Left ventricle myocardium inferior (tissue), 1 donor: ENCODE data around the gene SIDT2. TPM values are rescaled to one million over a fixed set of nuclear protein-coding genes. Genes with fewer than 3 reads are reported as not detected.

ENCODE experiments used
- DNase-seq: peaks from one replicate; pipeline ENCODE4 v3.0.0-alpha.2; 2020
- H3K27ac ChIP-seq: fragments of 200-600 bp; replicated peaks from 2 replicates; pipeline ENCODE4 v1.8.0; 2021
- H3K27me3 ChIP-seq: fragments of 200-600 bp; 2 replicates; pipeline ENCODE4 v1.8.0; 2021; ENCODE audit warnings: low read depth
- H3K36me3 ChIP-seq: fragments of 200-600 bp; 2 replicates; pipeline ENCODE4 v1.8.0; 2021
- H3K4me1 ChIP-seq: fragments of 200-600 bp; 2 replicates; pipeline ENCODE4 v1.8.0; 2021
- H3K4me3 ChIP-seq: fragments of 200-600 bp; 2 replicates; pipeline ENCODE4 v1.8.0; 2021; ENCODE audit warnings: mild to moderate bottlenecking, moderate library complexity
- H3K9me3 ChIP-seq: fragments of 200-600 bp; replicated peaks from 2 replicates; pipeline ENCODE4 v1.8.0; 2021
- CTCF ChIP-seq: fragments of 200-600 bp; IDR thresholded peaks from 2 replicates; pipeline ENCODE4 v1.8.0; 2021; ENCODE audit warnings: antibody characterized with exemption, mild to moderate bottlenecking, borderline replicate concordance
- intact Hi-C: fragments of 100-400 bp; cut with micrococcal nuclease; formaldehyde crosslinking; loops from one replicate; pipeline ENCODE4 v1.11.0; 2022
- total RNA-seq: library from RNA; stranded (reverse); fragmentation: NEBNext Ultra II Directional; extraction: Animal tissue kit (Norgen Biotek cat#: 25700); gene quantifications from one replicate; pipeline ENCODE4 v1.2.1, GENCODE V29; 2021
- donor health status: DM: no; HTN: yes; CAD: no; lungs with severe emphysema.

SIDT2 gene
- total RNA-seq, 1 donor from 2014 or later = 23.5 TPM

- TF ChIP-seq CTCF = no peak
- Histone ChIP-seq H3K4me1 (peaks cover 82% of the 10 kb centered on the region), H3K36me3 (peaks cover 38% of the 10 kb centered on the region), H3K9me3 (no peaks in the 10 kb centered on the region), H3K27ac (no peak overlapping the region), H3K27me3 (no peaks in the 10 kb centered on the region), H3K4me3 (no peak overlapping the region)
- no peak for DNase-seq
- intact Hi-C loops = no loop called here
Observed at GRCh38 chr11:117152066-117152465, 26.5 kb upstream of the SIDT2 start.

DNA sequence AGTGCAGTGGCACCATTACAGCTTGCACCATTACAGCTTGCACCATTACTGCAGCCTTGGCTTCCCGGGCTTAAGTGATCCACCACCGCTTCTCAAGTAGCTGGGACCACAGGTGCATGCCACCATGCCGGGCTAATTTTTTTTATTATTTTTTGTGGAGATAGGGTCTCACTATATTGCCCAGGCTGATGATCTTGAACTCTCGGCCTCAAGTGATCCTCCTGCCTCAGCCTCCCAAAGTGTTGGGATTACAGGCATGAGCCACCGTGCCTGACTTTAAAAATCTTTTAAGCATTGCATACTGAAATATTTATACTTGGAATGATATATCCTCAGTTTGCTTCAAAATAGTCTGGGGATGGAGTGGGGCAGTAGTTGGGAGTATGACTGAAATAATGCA is 24.1 kb upstream of the SIDT2 start:
- Histone ChIP-seq H3K4me3 (no peak overlapping the region), H3K27ac (no peak overlapping the region), H3K9me3 (no peaks in the 10 kb centered on the region), H3K4me1 (peaks cover 82% of the 10 kb centered on the region), H3K36me3 (peaks cover 44% of the 10 kb centered on the region), H3K27me3 (no peaks in the 10 kb centered on the region)
- intact Hi-C loops = no loop called here
- no peak for DNase-seq
- TF ChIP-seq CTCF = no peak

- no peak for DNase-seq
- TF ChIP-seq CTCF = no peak
- H3K27me3 ChIP-seq = no peaks in the 10 kb centered on the region
- H3K4me3 ChIP-seq = no peak overlapping the region
- H3K9me3 ChIP-seq = no peaks in the 10 kb centered on the region
- intact Hi-C loops = no loop called here
- H3K27ac ChIP-seq = no peak overlapping the region
- H3K36me3 ChIP-seq = peaks cover 71% of the 10 kb centered on the region
- H3K4me1 ChIP-seq = peaks cover 72% of the 10 kb centered on the region
Observed at GRCh38 chr11:117157507-117157906, 21.0 kb upstream of the SIDT2 start.

GRCh38 chr11:117159892-117160291 is 18.7 kb upstream of the SIDT2 start:
- H3K4me1 ChIP-seq = peaks cover 57% of the 10 kb centered on the region
- H3K36me3 ChIP-seq = peaks cover 75% of the 10 kb centered on the region
- intact Hi-C loops = no loop called here
- H3K4me3 ChIP-seq = no peak overlapping the region
- no peaks in the 10 kb centered on the region for H3K9me3 ChIP-seq
- H3K27me3 ChIP-seq = no peaks in the 10 kb centered on the region
- no peak for DNase-seq
- TF ChIP-seq CTCF = no peak
- H3K27ac ChIP-seq = no peak overlapping the region

DNA sequence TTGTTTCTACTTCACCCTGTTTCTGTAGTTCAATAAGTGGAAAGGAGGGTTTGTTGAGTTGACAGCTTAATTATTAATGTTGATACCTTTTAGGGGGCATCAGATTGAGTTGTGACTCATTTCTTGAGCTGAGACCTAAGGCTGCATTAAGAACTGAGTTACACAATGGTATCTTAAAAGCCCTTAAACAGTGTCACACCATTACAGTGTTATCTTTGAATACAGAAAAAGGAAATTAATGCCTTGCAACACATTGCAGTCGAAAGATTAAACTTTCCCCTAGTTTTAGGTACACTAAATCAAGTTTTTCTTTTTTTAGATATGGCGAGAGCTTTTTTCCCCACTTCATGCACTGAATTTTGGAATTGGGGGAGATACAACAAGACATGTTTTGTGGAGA is 17.7 kb upstream of the SIDT2 start:
- H3K9me3 ChIP-seq = no peaks in the 10 kb centered on the region
- no peak overlapping the region for H3K4me3 ChIP-seq
- TF ChIP-seq CTCF = no peak
- H3K27ac ChIP-seq = no peak overlapping the region
- intact Hi-C loops = no loop called here
- H3K4me1 ChIP-seq = peaks cover 50% of the 10 kb centered on the region
- H3K27me3 ChIP-seq = no peaks in the 10 kb centered on the region
- H3K36me3 ChIP-seq = peaks cover 79% of the 10 kb centered on the region
- DNase-seq = no peak

DNA sequence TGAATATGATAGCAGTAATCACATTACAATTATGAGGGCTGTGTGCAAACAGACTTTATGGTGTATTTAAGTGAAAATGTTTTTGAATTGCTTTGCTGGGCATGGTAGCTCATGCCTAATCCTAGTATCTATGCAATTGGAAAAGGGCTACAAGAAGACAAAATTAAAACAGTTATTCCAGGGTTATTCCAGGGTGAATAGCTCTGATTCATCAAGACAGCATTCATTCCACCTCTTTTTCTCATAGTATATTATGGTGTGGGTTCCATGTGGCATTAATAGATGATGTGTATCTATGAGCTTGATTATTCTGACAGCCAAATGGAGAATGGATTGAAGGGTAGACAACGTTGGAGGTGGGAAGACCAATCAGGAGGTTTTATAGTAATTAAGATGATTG is 12.1 kb upstream of the SIDT2 start:
- peaks cover 88% of the 10 kb centered on the region for H3K36me3 ChIP-seq
- no peak for TF ChIP-seq CTCF
- intact Hi-C loops = no loop called here

More for the DNA sequence above, 12.1 kb upstream of the SIDT2 start:
- peaks cover 6% of the 10 kb centered on the region for H3K4me1 ChIP-seq
- no peak overlapping the region for H3K4me3 ChIP-seq
- H3K27ac ChIP-seq = no peak overlapping the region
- no peaks in the 10 kb centered on the region for H3K9me3 ChIP-seq
- no peak for DNase-seq
- H3K27me3 ChIP-seq = no peaks in the 10 kb centered on the region
